IMR-90 (cell line): ENCODE data around the gene TBC1D16.

Source experiments
- ELK1 ChIP-seq: fragments of 150-350 bp; IDR thresholded peaks from 2 replicates; pipeline ENCODE4 v1.6.1; 2016; ENCODE audit warnings: low read depth, mild to moderate bottlenecking, low read length, moderate library complexity, borderline replicate concordance
- FOS ChIP-seq: fragments of 150-350 bp; IDR thresholded peaks from 2 replicates; pipeline ENCODE4 v1.6.1; 2016; ENCODE audit warnings: low read depth, low read length
- MAFK ChIP-seq: IDR thresholded peaks from 2 replicates; pipeline ENCODE4 v1.6.1; 2012; ENCODE audit warnings: low read depth, low read length, improper control_type of control experiment
- MAZ ChIP-seq: IDR thresholded peaks from 2 replicates; pipeline ENCODE4 v1.6.1; 2012; ENCODE audit warnings: low read depth, mild to moderate bottlenecking, low read length, improper control_type of control experiment, moderate library complexity, borderline replicate concordance
- POLR2A ChIP-seq: IDR thresholded peaks from 2 replicates; pipeline ENCODE4 v1.6.1; 2012; ENCODE audit warnings: mild to moderate bottlenecking, low read depth, low read length
- RAD21 ChIP-seq: IDR thresholded peaks from 2 replicates; pipeline ENCODE4 v1.6.1; 2012; ENCODE audit warnings: low read length, improper control_type of control experiment
- SMC3 ChIP-seq: fragments of 150-350 bp; IDR thresholded peaks from 2 replicates; pipeline ENCODE4 v1.6.1; 2016; ENCODE audit warnings: low read depth, mild to moderate bottlenecking, antibody characterized with exemption, low read length, moderate library complexity
- USF2 ChIP-seq: fragments of 150-350 bp; IDR thresholded peaks from 2 replicates; pipeline ENCODE4 v1.6.1; 2017; ENCODE audit warnings: mild to moderate bottlenecking, antibody characterized with exemption, low read length, low read depth
- TF ChIP-seq, protein P1 (sequence below): conservative IDR thresholded peaks from 2 replicates; pipeline ENCODE4 v1.5.1; 2012; ENCODE audit warnings: mild to moderate bottlenecking, low read depth, low read length, improper control_type of control experiment

- TF ChIP-seq, protein P1, sequence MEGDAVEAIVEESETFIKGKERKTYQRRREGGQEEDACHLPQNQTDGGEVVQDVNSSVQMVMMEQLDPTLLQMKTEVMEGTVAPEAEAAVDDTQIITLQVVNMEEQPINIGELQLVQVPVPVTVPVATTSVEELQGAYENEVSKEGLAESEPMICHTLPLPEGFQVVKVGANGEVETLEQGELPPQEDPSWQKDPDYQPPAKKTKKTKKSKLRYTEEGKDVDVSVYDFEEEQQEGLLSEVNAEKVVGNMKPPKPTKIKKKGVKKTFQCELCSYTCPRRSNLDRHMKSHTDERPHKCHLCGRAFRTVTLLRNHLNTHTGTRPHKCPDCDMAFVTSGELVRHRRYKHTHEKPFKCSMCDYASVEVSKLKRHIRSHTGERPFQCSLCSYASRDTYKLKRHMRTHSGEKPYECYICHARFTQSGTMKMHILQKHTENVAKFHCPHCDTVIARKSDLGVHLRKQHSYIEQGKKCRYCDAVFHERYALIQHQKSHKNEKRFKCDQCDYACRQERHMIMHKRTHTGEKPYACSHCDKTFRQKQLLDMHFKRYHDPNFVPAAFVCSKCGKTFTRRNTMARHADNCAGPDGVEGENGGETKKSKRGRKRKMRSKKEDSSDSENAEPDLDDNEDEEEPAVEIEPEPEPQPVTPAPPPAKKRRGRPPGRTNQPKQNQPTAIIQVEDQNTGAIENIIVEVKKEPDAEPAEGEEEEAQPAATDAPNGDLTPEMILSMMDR, result no peak
- no peak for TF ChIP-seq POLR2A
- no peak for TF ChIP-seq SMC3
- no peak for TF ChIP-seq MAFK
- no peak for TF ChIP-seq RAD21
- TF ChIP-seq ELK1, result no peak
- TF ChIP-seq MAZ, result no peak
- TF ChIP-seq USF2, result no peak
- TF ChIP-seq FOS, result no peak
Observed at GRCh38 chr17:80024206-80024972, 11.3 kb downstream of the TBC1D16 start.
